GM19324 (cell line): ENCODE results near the gene WDR72.

Source experiments
- ATAC-seq: cut with Tn5 transposase; IDR thresholded peaks from one replicate; pipeline ENCODE4 v1.9.1; 2021; ENCODE audit warnings: mild to moderate bottlenecking, moderate library complexity; ENCODE audit not compliant: unreplicated experiment, low FRiP score

WDR72 gene

DNA sequence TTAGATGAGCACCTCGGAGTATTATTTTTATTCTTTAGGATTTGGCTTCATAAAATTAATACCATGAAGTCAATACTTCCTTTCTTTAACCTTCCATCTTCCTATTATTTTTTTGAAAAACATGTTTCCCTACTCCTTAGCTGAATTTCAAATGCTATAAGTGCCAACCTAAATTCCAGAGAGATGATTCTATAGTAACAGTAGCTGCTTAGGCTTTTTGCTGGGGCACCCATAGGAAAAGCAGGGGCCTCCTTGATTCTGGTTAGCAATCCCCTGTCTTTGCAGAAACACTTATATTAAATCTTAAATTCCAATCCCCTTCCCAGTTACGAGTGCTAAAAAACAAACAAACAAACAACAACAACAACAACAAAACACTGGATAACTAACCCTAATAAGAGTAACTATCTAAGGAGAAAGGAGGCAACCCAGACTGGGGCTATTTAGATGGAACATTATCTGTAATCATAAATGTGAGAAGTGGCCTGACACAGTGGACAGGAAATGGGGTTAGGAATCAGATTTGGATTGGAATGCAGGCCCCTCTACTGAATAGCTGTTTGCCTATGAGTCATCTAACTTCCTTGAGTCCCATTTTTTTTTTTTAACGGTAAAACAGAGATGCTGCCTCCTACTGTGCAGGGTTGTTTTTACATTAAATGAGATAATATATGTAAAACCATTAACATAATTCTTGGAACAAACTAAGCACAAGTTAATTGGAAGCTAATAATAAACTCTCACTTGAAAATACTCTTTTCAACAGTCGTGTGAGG is 148.1 kb downstream of the WDR72 start:
- ATAC-seq = no peak

DNA sequence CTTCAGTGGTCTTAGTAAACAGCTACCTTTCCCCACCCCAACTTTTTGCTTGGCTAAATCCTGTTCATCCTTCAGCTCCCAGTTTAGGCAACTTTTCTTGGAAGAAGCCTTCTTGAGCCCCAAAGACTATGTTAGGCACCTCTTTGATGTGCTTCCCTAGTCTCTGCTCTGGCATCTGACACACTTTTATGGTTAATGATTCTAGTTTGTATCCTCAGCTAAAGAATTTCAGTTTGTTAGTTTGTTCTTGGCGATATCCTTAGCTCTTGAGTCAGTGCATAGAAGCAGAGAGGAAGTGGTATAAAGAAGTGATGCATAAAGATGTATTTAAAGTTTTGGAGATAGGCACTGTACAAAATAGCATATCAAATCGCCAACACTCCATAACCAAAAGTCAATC is 168.4 kb downstream of the WDR72 start:
- ATAC-seq = no peak

DNA sequence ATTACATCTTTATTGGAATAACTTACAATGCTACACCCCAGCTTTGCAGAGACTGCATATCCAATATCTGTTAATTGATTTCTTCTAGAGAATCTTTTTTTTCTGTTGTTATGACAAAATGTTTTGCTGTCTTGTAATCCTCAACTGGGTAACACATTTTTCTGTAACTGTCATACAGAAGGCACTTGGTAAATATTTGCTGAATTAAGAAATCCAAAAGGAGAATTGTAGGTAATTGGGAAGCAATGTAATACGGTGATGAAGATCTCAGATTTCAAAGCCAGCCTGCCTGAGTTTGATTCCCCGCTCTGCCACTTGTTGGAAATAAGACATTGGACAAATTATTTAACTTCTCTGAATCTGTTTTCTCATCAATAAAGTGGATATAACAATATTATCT is 169.1 kb downstream of the WDR72 start:
- ATAC-seq = no peak

DNA sequence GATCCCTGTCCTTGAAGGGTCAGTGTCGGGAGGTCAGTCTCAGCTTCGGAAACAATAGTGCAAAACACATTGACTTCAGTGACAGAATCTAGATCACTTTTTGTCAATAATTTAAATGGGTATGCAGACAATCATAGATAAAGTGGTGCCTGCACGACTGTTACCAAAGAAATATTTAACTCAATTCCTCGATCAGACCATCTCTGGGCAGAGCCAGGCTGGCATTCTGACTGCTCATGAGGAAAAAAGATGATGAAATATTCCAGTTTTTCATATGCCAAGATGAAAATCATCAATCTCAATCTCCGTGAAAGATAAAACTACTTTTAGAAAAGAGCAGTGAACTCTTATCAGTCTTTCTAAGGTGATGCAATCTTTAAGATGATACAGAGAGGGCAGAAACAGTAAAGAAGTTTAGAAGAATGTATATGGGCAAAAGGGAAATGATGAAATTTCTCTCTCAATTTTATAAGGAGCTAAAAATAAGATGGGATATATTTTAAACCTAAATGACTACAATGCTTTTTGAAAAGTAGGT is 169.9 kb downstream of the WDR72 start:
- no peak for ATAC-seq

DNA sequence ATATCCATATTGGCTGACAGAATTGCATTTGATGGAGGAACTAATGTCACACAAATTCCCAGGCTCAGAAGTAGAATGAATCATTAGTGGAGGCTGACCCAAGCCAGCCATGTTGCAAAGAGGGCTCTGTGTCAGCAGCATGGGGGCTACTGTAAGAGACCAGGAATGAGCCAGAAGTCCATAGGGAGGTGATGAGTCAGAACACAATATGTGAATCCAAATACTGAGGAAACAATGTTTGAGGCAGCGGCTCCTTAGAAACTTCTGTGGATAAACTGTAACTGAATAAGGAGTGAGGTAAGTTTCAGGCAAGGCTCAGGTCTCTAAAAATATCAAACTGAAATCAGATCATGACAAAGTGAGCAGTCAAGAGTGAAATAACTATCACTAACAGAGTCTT is 170.7 kb downstream of the WDR72 start:
- ATAC-seq = no peak

- ATAC-seq = no peak
Observed at GRCh38 chr15:53586799-53587198, 172.7 kb downstream of the WDR72 start.

- no peak for ATAC-seq
Observed at GRCh38 chr15:53581513-53581912, 177.9 kb downstream of the WDR72 start.

DNA sequence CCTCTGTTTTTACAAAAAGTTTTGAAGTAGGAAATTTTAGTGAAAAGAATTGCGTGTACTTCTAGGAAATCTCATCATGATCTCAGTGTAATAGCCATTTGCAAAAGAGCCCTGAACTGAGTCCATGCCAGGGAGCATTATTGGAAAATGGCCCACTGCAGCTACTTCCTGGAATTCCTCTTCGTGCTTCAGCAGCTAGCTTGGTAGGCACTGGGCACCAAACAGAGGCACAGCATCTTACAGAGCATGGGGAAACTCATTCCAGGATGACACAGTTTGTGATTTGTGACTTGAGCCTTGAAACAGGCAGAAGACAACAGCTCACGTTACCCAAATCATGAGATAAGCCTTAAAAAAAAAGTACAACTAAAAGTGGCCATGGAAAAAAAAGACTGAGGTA is 179.1 kb downstream of the WDR72 start:
- no peak for ATAC-seq

DNA sequence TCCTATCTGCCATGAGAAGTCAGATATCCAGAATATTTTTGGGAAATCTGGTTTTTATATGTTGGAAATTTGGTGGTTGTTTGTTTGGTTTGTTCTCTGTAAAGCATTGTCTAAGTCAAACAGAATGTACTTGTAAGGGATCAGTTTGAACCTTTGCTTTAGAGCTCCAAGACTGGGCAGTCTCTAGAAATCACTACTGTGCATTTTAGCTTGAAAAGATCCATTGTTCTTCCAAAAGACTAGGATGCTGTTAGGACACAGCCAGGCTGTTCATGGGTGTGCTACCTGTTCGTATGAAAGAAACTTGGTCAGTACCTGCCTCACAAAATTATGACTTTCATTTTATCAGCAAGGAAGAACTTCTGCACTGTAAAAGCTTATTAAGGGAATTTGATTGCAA is 182.6 kb downstream of the WDR72 start:
- ATAC-seq = no peak

DNA sequence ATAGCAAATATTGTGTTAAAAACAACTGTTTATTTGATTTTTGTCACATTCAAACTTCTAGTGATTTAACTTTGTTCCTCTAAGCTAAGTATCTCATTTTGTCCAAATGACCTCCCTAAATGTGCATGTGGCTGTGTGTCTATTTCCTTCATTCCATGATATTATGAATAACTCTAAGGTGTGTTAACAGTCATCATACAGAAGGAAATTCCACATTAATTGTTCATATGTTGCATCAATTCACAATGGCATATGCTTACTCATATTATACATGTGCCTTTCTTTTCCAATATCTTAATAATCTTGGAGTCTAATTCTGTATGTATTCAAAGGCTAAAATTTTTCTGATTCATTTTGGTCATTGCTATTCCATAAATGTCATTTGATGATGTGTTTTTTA is 186.4 kb downstream of the WDR72 start:
- ATAC-seq = no peak

DNA sequence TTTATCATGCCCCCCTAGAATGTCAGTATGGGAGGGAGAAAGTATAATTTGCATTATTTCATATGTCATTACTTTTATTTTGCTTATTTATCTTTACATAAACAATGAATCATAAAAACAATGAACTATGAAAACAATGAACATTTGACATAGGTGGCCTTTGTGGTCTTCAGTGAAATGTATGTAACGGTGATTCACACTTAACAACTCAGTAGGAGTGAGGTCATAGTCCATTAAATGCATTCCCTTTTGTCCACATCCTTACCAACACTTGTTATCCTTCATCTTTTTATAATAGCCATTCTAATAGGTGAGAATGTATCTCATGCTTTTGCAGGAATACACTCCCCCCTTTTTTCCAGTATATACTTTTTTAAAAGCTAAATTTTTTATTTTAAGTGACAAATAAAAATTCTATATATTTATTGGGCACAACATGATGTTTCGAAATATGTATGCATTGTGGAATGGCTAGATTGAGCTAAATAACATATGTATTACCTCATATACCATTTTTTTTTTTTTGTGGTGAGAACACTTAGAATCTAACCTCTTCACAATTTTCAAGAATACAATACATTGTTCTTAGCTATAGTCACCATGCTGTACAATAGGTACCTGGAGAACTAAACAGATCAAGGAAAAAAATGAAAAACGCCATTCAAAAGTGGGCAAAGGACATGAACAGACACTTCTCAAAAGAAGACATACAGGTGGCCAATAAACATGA is 189.5 kb downstream of the WDR72 start:
- ATAC-seq = no peak

DNA sequence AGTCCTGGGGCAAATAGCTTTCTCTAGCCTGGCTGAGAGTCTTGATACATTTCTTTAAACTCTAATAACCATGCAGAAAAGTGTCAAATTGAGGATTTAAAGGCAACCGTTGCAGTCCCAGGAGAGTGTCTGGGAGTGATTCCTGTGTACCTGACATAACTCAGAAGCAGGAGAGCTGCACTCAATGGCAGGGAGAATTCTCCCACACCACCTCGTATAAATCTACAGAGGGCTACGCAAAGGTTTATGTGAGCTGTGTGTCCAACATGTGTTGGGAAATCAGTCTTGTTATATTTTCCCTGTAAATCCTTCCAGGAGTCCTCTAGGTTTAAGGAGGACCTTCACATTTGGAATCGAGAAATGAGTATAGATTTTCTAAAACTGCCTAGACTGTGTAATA is 192.6 kb downstream of the WDR72 start:
- ATAC-seq = no peak

- ATAC-seq = no peak
Observed at GRCh38 chr15:53565721-53566120, 193.7 kb downstream of the WDR72 start.

DNA sequence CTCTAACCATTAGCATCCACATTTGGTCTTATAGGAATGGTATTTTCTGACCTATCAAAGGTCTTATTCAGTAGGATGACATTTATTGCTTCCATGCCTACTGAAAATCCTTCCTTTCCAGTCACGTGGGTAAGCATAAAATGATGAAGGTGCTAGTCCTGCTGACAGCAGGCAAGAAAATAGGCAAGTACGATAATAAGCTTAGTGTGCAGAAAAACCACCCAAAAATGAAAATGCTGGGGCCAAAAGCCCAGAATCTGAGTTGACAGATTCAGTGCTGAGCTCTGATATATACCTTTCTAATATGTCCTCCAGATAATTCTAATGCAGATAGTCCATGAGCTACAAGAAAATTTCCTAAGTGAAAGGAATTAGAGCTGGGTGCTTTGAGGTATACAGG is 194.8 kb downstream of the WDR72 start:
- no peak for ATAC-seq

DNA sequence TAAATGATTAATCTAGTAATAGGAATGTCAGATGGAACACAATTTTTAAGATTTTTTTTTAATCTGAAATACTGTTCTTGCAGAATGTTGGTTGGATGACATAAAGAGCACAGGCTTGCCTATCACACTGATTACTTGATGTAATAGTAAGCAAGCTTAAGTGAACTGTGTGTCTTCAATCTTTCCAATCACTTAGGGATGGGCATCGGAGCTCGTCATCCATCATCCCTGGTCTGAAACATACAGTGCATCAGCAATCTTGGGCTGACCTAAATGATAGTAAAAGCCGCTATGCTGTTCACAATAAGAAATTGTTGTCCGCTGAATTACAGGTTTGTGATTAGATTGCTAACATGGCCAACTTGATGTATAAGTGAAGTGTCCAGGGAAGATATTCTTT is 195.8 kb downstream of the WDR72 start:
- ATAC-seq = no peak

- no peak for ATAC-seq
Observed at GRCh38 chr15:53559364-53560277, 199.8 kb downstream of the WDR72 start.

- no peak for ATAC-seq
Observed at GRCh38 chr15:53558384-53558783, 201.1 kb downstream of the WDR72 start.

DNA sequence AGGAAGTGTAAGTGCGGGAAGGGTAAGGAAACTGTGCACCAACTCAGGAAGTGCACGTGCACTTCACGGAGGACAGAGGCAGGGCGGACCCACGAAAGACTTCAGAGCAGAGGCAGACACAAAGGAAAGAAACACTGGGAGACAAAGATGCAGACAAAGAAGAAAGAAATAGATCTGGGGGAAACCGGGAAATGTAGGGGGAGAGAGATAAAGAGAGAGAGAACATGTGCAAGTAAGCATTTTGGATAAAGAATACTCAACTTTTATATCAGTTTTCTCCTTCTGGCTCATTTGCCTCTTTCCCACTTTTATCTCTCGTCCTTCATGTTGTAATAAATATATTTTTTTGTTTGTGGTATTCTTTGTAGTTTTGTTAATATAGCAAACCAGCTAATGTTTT is 204.2 kb downstream of the WDR72 start:
- no peak for ATAC-seq

DNA sequence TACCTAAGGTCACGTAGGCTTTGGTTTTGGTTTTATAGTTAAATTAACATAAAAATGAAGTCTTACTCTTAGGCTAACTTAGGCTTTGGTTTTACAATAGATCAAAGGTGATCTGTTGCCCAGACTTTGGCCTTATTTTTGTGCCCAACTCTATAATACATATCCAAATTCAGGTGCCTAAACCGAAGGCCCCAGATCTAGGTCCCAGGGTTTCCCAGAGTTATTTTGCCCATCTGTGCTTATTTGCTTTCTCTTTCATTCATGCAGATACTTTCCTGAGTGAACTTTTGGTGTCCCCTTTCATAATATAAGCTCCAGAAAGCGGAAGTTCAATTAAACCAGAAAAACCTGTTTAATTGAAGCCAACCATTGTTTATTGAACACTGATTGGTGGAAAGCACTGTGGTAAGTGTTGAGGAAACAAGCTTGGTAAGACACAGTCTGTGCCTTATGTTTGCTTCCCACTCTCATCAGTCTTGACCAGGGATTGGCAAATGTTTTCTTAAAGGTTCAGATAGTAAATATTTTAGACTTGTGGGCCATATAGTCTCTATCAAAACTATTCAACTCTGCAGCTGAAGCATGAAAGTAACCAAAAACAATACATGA is 209.7 kb downstream of the WDR72 start:
- ATAC-seq = no peak

- no peak for ATAC-seq
Observed at GRCh38 chr15:53548236-53548635, 211.2 kb downstream of the WDR72 start.
